Measurements from ENCODE around the gene KRT37. TPM values are rescaled to one million over a fixed set of nuclear protein-coding genes. Genes with fewer than 3 reads are reported as not detected.

Gene KRT37
- total RNA-seq, 1 donor from 2014 or later, result not detected

- no peaks in the 10 kb centered on the region for H3K36me3 Mint-ChIP-seq (ENCODE audit: unreplicated experiment)
- no peak for DNase-seq (ENCODE audit: extremely low spot score, unreplicated experiment)
- H3K27me3 Mint-ChIP-seq (ENCODE audit: unreplicated experiment), result peaks cover 2% of the 10 kb centered on the region
- H3K4me3 Mint-ChIP-seq (ENCODE audit: unreplicated experiment), result no peak overlapping the region
- H3K9me3 Mint-ChIP-seq (ENCODE audit: unreplicated experiment), result no peaks in the 10 kb centered on the region
- H3K27ac Mint-ChIP-seq (ENCODE audit: unreplicated experiment), result no peak overlapping the region
- peaks cover 25% of the 10 kb centered on the region for H3K4me1 Mint-ChIP-seq (ENCODE audit: unreplicated experiment)
- TF ChIP-seq, protein P1, sequence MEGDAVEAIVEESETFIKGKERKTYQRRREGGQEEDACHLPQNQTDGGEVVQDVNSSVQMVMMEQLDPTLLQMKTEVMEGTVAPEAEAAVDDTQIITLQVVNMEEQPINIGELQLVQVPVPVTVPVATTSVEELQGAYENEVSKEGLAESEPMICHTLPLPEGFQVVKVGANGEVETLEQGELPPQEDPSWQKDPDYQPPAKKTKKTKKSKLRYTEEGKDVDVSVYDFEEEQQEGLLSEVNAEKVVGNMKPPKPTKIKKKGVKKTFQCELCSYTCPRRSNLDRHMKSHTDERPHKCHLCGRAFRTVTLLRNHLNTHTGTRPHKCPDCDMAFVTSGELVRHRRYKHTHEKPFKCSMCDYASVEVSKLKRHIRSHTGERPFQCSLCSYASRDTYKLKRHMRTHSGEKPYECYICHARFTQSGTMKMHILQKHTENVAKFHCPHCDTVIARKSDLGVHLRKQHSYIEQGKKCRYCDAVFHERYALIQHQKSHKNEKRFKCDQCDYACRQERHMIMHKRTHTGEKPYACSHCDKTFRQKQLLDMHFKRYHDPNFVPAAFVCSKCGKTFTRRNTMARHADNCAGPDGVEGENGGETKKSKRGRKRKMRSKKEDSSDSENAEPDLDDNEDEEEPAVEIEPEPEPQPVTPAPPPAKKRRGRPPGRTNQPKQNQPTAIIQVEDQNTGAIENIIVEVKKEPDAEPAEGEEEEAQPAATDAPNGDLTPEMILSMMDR (IDR thresholded peaks at IDR 0.05), result no peak
Observed at GRCh38 chr17:41413982-41414381, 10.4 kb downstream of the KRT37 start.

GRCh38 chr17:41413353-41413957 is 10.9 kb downstream of the KRT37 start:
- H3K27ac Mint-ChIP-seq (ENCODE audit: unreplicated experiment), result no peak overlapping the region
- no peak overlapping the region for H3K4me3 Mint-ChIP-seq (ENCODE audit: unreplicated experiment)
- no peak for DNase-seq (ENCODE audit: extremely low spot score, unreplicated experiment)
- TF ChIP-seq, protein P1 (IDR thresholded peaks at IDR 0.05), result no peak
- H3K4me1 Mint-ChIP-seq (ENCODE audit: unreplicated experiment), result peaks cover 24% of the 10 kb centered on the region
- H3K27me3 Mint-ChIP-seq (ENCODE audit: unreplicated experiment), result peaks cover 2% of the 10 kb centered on the region
- H3K36me3 Mint-ChIP-seq (ENCODE audit: unreplicated experiment), result no peaks in the 10 kb centered on the region
- H3K9me3 Mint-ChIP-seq (ENCODE audit: unreplicated experiment), result no peaks in the 10 kb centered on the region

DNA sequence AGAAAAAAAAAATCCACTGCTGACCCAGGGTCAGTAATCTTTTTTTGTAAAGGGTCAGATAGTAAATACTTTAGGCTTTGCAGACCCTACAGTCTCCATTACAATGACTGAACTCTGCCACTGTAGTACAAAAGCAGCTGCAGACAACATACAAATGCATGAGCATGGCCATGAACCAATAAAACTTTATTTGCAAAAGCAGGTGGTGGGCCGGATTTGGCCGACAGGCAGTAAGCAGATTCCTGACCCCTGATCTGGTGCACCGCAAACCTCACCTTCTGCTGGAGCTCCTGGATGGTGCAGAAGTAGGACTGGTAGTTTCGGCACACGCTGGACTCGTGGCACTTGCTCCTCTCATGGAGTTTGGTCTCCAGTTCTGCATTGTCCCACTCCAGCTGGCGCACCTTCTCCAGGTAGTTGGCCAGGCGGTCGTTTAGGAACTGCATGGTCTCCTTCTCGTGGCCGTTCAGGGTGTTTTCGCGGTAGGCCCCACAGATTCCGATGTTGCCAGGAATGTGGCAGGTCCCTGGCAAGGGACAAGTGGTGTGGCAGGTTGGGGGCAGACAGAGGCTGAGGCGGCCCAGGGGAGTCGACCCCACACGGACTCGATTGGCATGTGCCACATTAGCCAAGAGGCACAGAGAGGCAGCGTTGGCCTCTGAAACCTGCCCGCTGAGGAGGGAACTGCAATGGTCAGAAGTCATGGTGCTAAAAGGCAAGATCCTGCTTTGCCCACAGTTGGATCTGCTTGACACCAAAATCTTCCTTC is 13.1 kb downstream of the KRT37 start:
- no peak overlapping the region for H3K27ac Mint-ChIP-seq (ENCODE audit: unreplicated experiment)
- H3K27me3 Mint-ChIP-seq (ENCODE audit: unreplicated experiment), result peaks cover 2% of the 10 kb centered on the region
- no peak overlapping the region for H3K4me3 Mint-ChIP-seq (ENCODE audit: unreplicated experiment)
- peaks cover 9% of the 10 kb centered on the region for H3K4me1 Mint-ChIP-seq (ENCODE audit: unreplicated experiment)
- TF ChIP-seq, protein P1 (IDR thresholded peaks at IDR 0.05), result no peak
- H3K9me3 Mint-ChIP-seq (ENCODE audit: unreplicated experiment), result no peaks in the 10 kb centered on the region
- no peaks in the 10 kb centered on the region for H3K36me3 Mint-ChIP-seq (ENCODE audit: unreplicated experiment)
- no peak for DNase-seq (ENCODE audit: extremely low spot score, unreplicated experiment)

DNA sequence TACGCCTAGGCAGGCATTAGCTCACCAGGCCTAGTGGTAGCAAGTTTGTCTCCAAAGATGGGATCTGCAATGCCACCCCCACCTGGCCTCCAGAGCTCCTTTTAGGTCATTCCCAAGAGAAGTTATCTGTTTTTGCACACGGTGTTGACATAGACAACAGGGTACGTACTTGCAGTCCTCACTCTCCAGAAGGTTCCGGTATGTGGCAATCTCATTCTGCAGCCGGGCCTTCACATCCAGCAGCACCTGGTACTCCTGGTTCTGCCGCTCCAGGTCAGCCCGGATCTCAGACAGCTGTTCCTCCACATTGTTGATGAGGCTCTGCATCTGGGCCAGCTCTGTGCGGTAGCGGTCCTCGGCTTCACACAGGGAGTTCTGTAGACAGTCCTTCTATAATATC is 17.2 kb downstream of the KRT37 start:
- no peaks in the 10 kb centered on the region for H3K9me3 Mint-ChIP-seq (ENCODE audit: unreplicated experiment)
- TF ChIP-seq, protein P1 (IDR thresholded peaks at IDR 0.05), result no peak
- no peak overlapping the region for H3K27ac Mint-ChIP-seq (ENCODE audit: unreplicated experiment)
- peaks cover 2% of the 10 kb centered on the region for H3K27me3 Mint-ChIP-seq (ENCODE audit: unreplicated experiment)
- peaks cover 26% of the 10 kb centered on the region for H3K4me1 Mint-ChIP-seq (ENCODE audit: unreplicated experiment)
- DNase-seq (ENCODE audit: extremely low spot score, unreplicated experiment), result no peak
- no peaks in the 10 kb centered on the region for H3K36me3 Mint-ChIP-seq (ENCODE audit: unreplicated experiment)
- H3K4me3 Mint-ChIP-seq (ENCODE audit: unreplicated experiment), result no peak overlapping the region

GRCh38 chr17:41406205-41406604 is 18.2 kb downstream of the KRT37 start:
- no peak overlapping the region for H3K4me3 Mint-ChIP-seq (ENCODE audit: unreplicated experiment)
- H3K36me3 Mint-ChIP-seq (ENCODE audit: unreplicated experiment), result no peaks in the 10 kb centered on the region
- peaks cover 28% of the 10 kb centered on the region for H3K4me1 Mint-ChIP-seq (ENCODE audit: unreplicated experiment)
- H3K9me3 Mint-ChIP-seq (ENCODE audit: unreplicated experiment), result no peaks in the 10 kb centered on the region
- no peak for DNase-seq (ENCODE audit: extremely low spot score, unreplicated experiment)
- TF ChIP-seq, protein P1 (IDR thresholded peaks at IDR 0.05), result no peak
- peaks cover 2% of the 10 kb centered on the region for H3K27me3 Mint-ChIP-seq (ENCODE audit: unreplicated experiment)
- no peak overlapping the region for H3K27ac Mint-ChIP-seq (ENCODE audit: unreplicated experiment)
